HepG2 (cell line): ENCODE results near the gene USP40. TPM values are rescaled to one million over a fixed set of nuclear protein-coding genes. Genes with fewer than 3 reads are reported as not detected.

ENCODE experiments used
- ETV5 ChIP-seq: IDR thresholded peaks from 2 replicates; pipeline ENCODE4 v1.6.1; 2018; ENCODE audit warnings: missing biosample characterization, missing genetic modification reagents, inconsistent platforms, borderline replicate concordance
- FOXA3 ChIP-seq: IDR thresholded peaks from 2 replicates; pipeline ENCODE4 v1.6.1; 2016; ENCODE audit warnings: missing genetic modification reagents, missing compliant biosample characterization
- HOXA5 ChIP-seq: sonication (generic); formaldehyde crosslinking; IDR thresholded peaks from 2 replicates; pipeline ENCODE4 v1.4.0; 2020; ENCODE audit warnings: missing genetic modification reagents
- KDM2A ChIP-seq: sonication (generic); formaldehyde crosslinking; IDR thresholded peaks from 2 replicates; pipeline ENCODE4 v1.4.0; 2020; ENCODE audit warnings: low read depth, missing genetic modification reagents, borderline replicate concordance
- MAX ChIP-seq: IDR thresholded peaks from 2 replicates; pipeline ENCODE4 v1.6.1; 2012; ENCODE audit warnings: inconsistent platforms
- NR2F1 ChIP-seq, 2 experiments: fragments of 450-650 bp in 1 of 2; formaldehyde crosslinking in 1 of 2; IDR thresholded peaks; 2 replicates each; pipeline versions ENCODE4 v1.5.0 to v1.6.1; 2016 to 2020; ENCODE audit warnings: mild to moderate bottlenecking in 1 of 2, missing compliant biosample characterization in 1 of 2, missing genetic modification reagents in 1 of 2, moderate library complexity in 1 of 2
- RAD21 ChIP-seq: fragments of 450-650 bp; formaldehyde crosslinking; IDR thresholded peaks from 2 replicates; pipeline ENCODE4 v1.5.0; 2020; ENCODE audit warnings: mild to moderate bottlenecking
- RCOR2 ChIP-seq: IDR thresholded peaks from 2 replicates; pipeline ENCODE4 v1.6.1; 2016; ENCODE audit warnings: missing biosample characterization, missing genetic modification reagents
- SAP130 ChIP-seq: IDR thresholded peaks from 2 replicates; pipeline ENCODE4 v1.6.1; 2016; ENCODE audit warnings: low read depth
- SP4 ChIP-seq: sonication (generic); formaldehyde crosslinking; IDR thresholded peaks from 2 replicates; pipeline ENCODE4 v1.8.1; 2023; ENCODE audit warnings: mild to moderate bottlenecking, missing genetic modification reagents
- TCF7 ChIP-seq: sonication (generic); IDR thresholded peaks from 2 replicates; pipeline ENCODE4 v1.6.1; 2016; ENCODE audit warnings: antibody characterized with exemption, low read depth
- UBTF ChIP-seq: sonication (generic); formaldehyde crosslinking; IDR thresholded peaks from 2 replicates; pipeline ENCODE4 v1.4.0; 2020; ENCODE audit warnings: mild to moderate bottlenecking, missing genetic modification reagents
- WIZ ChIP-seq: sonication (generic); formaldehyde crosslinking; IDR thresholded peaks from 2 replicates; pipeline ENCODE4 v1.5.1; 2020; ENCODE audit warnings: mild to moderate bottlenecking, missing genetic modification reagents
- ZFAT ChIP-seq: sonication (generic); formaldehyde crosslinking; conservative IDR thresholded peaks from 2 replicates; pipeline ENCODE4 v1.8.1; 2023; ENCODE audit warnings: missing genetic modification reagents, inconsistent platforms
- ZFP37 ChIP-seq: sonication (generic); formaldehyde crosslinking; IDR thresholded peaks from 2 replicates; pipeline ENCODE4 v1.4.0; 2020; ENCODE audit warnings: missing genetic modification reagents, borderline replicate concordance
- ZNF205 ChIP-seq: IDR thresholded peaks from 2 replicates; pipeline ENCODE4 v1.6.1; 2018; ENCODE audit warnings: missing biosample characterization, missing genetic modification reagents
- ZNF362 ChIP-seq: sonication (generic); formaldehyde crosslinking; IDR thresholded peaks from 2 replicates; pipeline ENCODE4 v1.4.0; 2020; ENCODE audit warnings: missing genetic modification reagents, mild to moderate bottlenecking, borderline replicate concordance
- ZNF75D ChIP-seq: sonication (generic); formaldehyde crosslinking; IDR thresholded peaks from 2 replicates; pipeline ENCODE4 v1.8.1; 2023; ENCODE audit warnings: missing genetic modification reagents, mild to moderate bottlenecking, borderline replicate concordance
- polyA plus RNA-seq, 8 experiments: library from polyadenylated mRNA; depleted of rRNA in 3 of 8; stranded (reverse) in 7 of 8; unstranded in 1 of 8; fragments of >200 nt; fragmentation: Illumina TruSeq in 4 of 8; extraction: Trizol in 4 of 8; gene quantifications; 2 replicates each; pipeline versions ENCODE4 v1.2.1 to v1.2.3, GENCODE V29; 2011 to 2016; ENCODE audit warnings: low read depth in 4 of 8, missing spikeins in 1 of 8, mixed read lengths in 1 of 8; ENCODE audit not compliant: insufficient read depth in 1 of 8
- total RNA-seq, 5 experiments: library from RNA; depleted of rRNA; stranded (reverse); fragments of >200 nt; fragmentation: Illumina TruSeq; extraction: Trizol; gene quantifications; 2 replicates each; pipeline ENCODE4 v1.2.3, GENCODE V29; 2016; ENCODE audit warnings: low read depth in 1 of 5
- TF ChIP-seq, protein P1 (sequence below): sonication (generic); formaldehyde crosslinking; IDR thresholded peaks from 2 replicates; pipeline ENCODE4 v1.4.0; 2020; ENCODE audit warnings: missing genetic modification reagents
- TF ChIP-seq, protein P2 (sequence below): sonication (generic); formaldehyde crosslinking; IDR thresholded peaks from 2 replicates; pipeline ENCODE4 v1.4.0; 2020; ENCODE audit warnings: missing genetic modification reagents, mild to moderate bottlenecking, borderline replicate concordance

USP40 gene
- total and polyA plus RNA-seq, 2 of the 13 experiments (the other 11 are each of a cell fraction or from before 2014, with no cell fraction given) = 41.0 to 46.3 TPM

GRCh38 chr2:233460726-233461441 is 105.7 kb downstream of the USP40 start (continued):
- TF ChIP-seq FOXA3 (CRISPR knock-in tag) = peak; percentile 61
- 0 out of 2 replicates have a peak, but pooled peaks have one; percentile 29 for TF ChIP-seq ZNF205 (CRISPR knock-in tag)
- TF ChIP-seq, protein P1, sequence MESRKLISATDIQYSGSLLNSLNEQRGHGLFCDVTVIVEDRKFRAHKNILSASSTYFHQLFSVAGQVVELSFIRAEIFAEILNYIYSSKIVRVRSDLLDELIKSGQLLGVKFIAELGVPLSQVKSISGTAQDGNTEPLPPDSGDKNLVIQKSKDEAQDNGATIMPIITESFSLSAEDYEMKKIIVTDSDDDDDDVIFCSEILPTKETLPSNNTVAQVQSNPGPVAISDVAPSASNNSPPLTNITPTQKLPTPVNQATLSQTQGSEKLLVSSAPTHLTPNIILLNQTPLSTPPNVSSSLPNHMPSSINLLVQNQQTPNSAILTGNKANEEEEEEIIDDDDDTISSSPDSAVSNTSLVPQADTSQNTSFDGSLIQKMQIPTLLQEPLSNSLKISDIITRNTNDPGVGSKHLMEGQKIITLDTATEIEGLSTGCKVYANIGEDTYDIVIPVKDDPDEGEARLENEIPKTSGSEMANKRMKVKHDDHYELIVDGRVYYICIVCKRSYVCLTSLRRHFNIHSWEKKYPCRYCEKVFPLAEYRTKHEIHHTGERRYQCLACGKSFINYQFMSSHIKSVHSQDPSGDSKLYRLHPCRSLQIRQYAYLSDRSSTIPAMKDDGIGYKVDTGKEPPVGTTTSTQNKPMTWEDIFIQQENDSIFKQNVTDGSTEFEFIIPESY (CRISPR knock-in tag) = peak; percentile 94
- TF ChIP-seq ZFAT (CRISPR knock-in tag) = no peak
- TF ChIP-seq, protein P2, sequence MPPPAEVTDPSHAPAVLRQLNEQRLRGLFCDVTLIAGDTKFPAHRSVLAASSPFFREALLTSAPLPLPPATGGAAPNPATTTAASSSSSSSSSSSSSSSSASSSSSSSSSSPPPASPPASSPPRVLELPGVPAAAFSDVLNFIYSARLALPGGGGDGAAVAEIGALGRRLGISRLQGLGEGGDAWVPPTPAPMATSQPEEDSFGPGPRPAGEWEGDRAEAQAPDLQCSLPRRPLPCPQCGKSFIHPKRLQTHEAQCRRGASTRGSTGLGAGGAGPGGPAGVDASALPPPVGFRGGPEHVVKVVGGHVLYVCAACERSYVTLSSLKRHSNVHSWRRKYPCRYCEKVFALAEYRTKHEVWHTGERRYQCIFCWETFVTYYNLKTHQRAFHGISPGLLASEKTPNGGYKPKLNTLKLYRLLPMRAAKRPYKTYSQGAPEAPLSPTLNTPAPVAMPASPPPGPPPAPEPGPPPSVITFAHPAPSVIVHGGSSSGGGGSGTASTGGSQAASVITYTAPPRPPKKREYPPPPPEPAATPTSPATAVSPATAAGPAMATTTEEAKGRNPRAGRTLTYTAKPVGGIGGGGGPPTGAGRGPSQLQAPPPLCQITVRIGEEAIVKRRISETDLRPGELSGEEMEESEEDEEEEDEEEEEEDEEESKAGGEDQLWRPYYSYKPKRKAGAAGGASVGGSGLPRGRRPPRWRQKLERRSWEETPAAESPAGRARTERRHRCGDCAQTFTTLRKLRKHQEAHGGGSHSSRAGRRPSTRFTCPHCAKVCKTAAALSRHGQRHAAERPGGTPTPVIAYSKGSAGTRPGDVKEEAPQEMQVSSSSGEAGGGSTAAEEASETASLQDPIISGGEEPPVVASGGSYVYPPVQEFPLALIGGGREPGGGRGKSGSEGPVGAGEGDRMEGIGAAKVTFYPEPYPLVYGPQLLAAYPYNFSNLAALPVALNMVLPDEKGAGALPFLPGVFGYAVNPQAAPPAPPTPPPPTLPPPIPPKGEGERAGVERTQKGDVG (CRISPR knock-in tag) = peak; percentile 93; the same call in 1 of the 2 replicates
- TF ChIP-seq ETV5 = peak; percentile 35; the same call in 1 of the 2 replicates
- 0 out of 2 replicates have a peak, but pooled peaks have one; percentile 29 for TF ChIP-seq KDM2A (CRISPR knock-in tag)
- peak; percentile 42; the same call in 1 of the 2 replicates for TF ChIP-seq UBTF (CRISPR knock-in tag)
- 0 out of 2 replicates have a peak, but pooled peaks have one; percentile 24 for TF ChIP-seq RCOR2
- no peak for TF ChIP-seq ZNF75D (CRISPR knock-in tag)
- peak; percentile 75 for TF ChIP-seq MAX
- no peak for TF ChIP-seq ZFP37 (CRISPR knock-in tag)
- peak; percentile 24; the same call in 1 of the 2 replicates for TF ChIP-seq TCF7
- peak in 1 of 2 experiments; percentile 28; a peak in 1 of 4 replicates for TF ChIP-seq NR2F1 (CRISPR knock-in tag; IDR thresholded peaks at IDR 0.05)
- peak; percentile 49; the same call in 1 of the 2 replicates for TF ChIP-seq SP4
- TF ChIP-seq ZNF362 = peak; percentile 95
- TF ChIP-seq WIZ (CRISPR knock-in tag) = no peak
- no peak for TF ChIP-seq HOXA5 (CRISPR knock-in tag)
- peak; percentile 12; the same call in 1 of the 2 replicates for TF ChIP-seq RAD21
- TF ChIP-seq SAP130 (CRISPR knock-in tag) = peak; percentile 31; the same call in 1 of the 2 replicates
